GM12878 (cell line): ENCODE measurements around the gene COPRS. TPM values are rescaled to one million over a fixed set of nuclear protein-coding genes. Genes with fewer than 3 reads are reported as not detected.
A peak's percentile ranks its signal among the peaks of the same experiment; 100 is the strongest.

Experiments used
- ATAC-seq: fragments of 200-7000 bp; cut with Tn5 transposase; 3 replicates; pipeline ENCODE4 v1.9.1; 2020; ENCODE audit warnings: mild to moderate bottlenecking, moderate library complexity
- BruUV-seq: library from RNA; stranded (reverse); fragments of 400-500 nt; replicated peaks from 2 replicates; lab custom pipeline; 2021; lab: Mats Ljungman, UMichigan
- CTCF ChIA-PET: fragments of 300-600 bp; sonication (Branson Sonifier 250); formaldehyde crosslinking; extraction: SDS; loops from one replicate; lab custom pipeline; 2021; ENCODE audit warnings: inconsistent platforms; lab: Yijun Ruan, JAX
- POLR2A ChIA-PET: fragments of 350-600 bp; formaldehyde crosslinking; extraction: SDS; loops from one replicate; lab custom pipeline; 2021; ENCODE audit warnings: inconsistent platforms; lab: Charles Lee
- RAD21 ChIA-PET: fragments of 300-600 bp; sonication (Branson Sonifier 250); formaldehyde crosslinking; loops from one replicate; lab custom pipeline; 2023; ENCODE audit warnings: antibody characterized with exemption; ENCODE audit not compliant: unreplicated experiment; lab: Charles Lee
- SMC1A ChIA-PET: fragments of 300-600 bp; sonication (Branson Sonifier 250); formaldehyde crosslinking; loops from one replicate; lab custom pipeline; 2023; ENCODE audit not compliant: unreplicated experiment, uncharacterized antibody; lab: Charles Lee
- DNase-seq: peaks from one replicate; pipeline ENCODE4 v3.0.0-alpha.2; 2011; ENCODE audit warnings: low read depth, low spot score
- FAIRE-seq: peaks from 3 replicates; lab custom pipeline; 2011; peaks lifted over from hg19 to GRCh38; lab: Jason Lieb, UNC
- H2AFZ ChIP-seq: 2 replicates; pipeline ENCODE4 v1.6.0; 2011; ENCODE audit warnings: low read depth, low read length, control low read depth; ENCODE audit not compliant: control insufficient read depth
- H3K27ac ChIP-seq: 2 replicates; pipeline ENCODE4 v1.5.1; 2011; ENCODE audit warnings: control low read depth; ENCODE audit not compliant: control insufficient read depth, insufficient read depth
- H3K27me3 ChIP-seq, 2 experiments: replicated peaks in 1 of 2; 2 replicates each; pipeline versions ENCODE4 v1.6.0 to v1.6.1; 2011; ENCODE audit warnings: low read length in 1 of 2; ENCODE audit not compliant: control insufficient read depth in 2 of 2, insufficient read depth in 2 of 2
- H3K36me3 ChIP-seq, 2 experiments: 2 replicates each; pipeline ENCODE4 v1.5.1; 2011; ENCODE audit warnings: low read length in 1 of 2; ENCODE audit not compliant: control insufficient read depth in 2 of 2, insufficient read depth in 2 of 2
- H3K4me1 ChIP-seq: 2 replicates; pipeline ENCODE4 v1.6.1; 2011; ENCODE audit warnings: mild to moderate bottlenecking, low read length, moderate library complexity, mixed read lengths; ENCODE audit not compliant: control insufficient read depth, insufficient read depth
- H3K4me2 ChIP-seq: 2 replicates; pipeline ENCODE4 v1.6.0; 2011; ENCODE audit warnings: control low read depth; ENCODE audit not compliant: control insufficient read depth, insufficient read depth
- H3K4me3 ChIP-seq: fragments of 200-600 bp; sonication (generic); 2 replicates; pipeline ENCODE4 v1.5.1; 2016
- H3K79me2 ChIP-seq: 2 replicates; pipeline ENCODE4 v1.6.0; 2011; ENCODE audit warnings: low read length; ENCODE audit not compliant: control insufficient read depth, insufficient read depth
- H3K9ac ChIP-seq: 2 replicates; pipeline ENCODE4 v1.8.0; 2011; ENCODE audit warnings: low read length, control low read depth, mixed read lengths; ENCODE audit not compliant: control insufficient read depth, insufficient read depth
- H3K9me3 ChIP-seq: replicated peaks from 3 replicates; pipeline ENCODE4 v1.5.1; 2011; ENCODE audit warnings: mild to moderate bottlenecking, low read length; ENCODE audit not compliant: control insufficient read depth, insufficient read depth
- H4K20me1 ChIP-seq: 2 replicates; pipeline ENCODE4 v1.6.0; 2011; ENCODE audit not compliant: control insufficient read depth, insufficient read depth
- ASH2L ChIP-seq: fragments of 300-600, 200-600 bp; sonication (generic); IDR thresholded peaks from 2 replicates; pipeline ENCODE4 v1.6.1; 2017; ENCODE audit warnings: low read depth, mild to moderate bottlenecking, borderline replicate concordance
- BCLAF1 ChIP-seq: fragments of 450-650 bp; IDR thresholded peaks from 2 replicates; pipeline ENCODE4 v1.6.1; 2017; ENCODE audit warnings: antibody characterized with exemption, mild to moderate bottlenecking, moderate library complexity
- CREM ChIP-seq: IDR thresholded peaks from 2 replicates; pipeline ENCODE4 v1.6.1; 2014; ENCODE audit warnings: antibody characterized with exemption, low read depth
- CUX1 ChIP-seq: IDR thresholded peaks from 2 replicates; pipeline ENCODE4 v1.6.1; 2012; ENCODE audit warnings: improper control_type of control experiment, low read depth, low read length; ENCODE audit not compliant: insufficient replicate concordance
- E2F4 ChIP-seq: IDR thresholded peaks from 2 replicates; pipeline ENCODE4 v1.6.1; 2012; ENCODE audit warnings: low read depth, low read length, improper control_type of control experiment
- HCFC1 ChIP-seq: fragments of 150-350 bp; IDR thresholded peaks from 2 replicates; pipeline ENCODE4 v1.6.1; 2014; ENCODE audit warnings: low read length
- IKZF1 ChIP-seq: fragments of 450-650 bp; conservative IDR thresholded peaks from 2 replicates; pipeline ENCODE4 v1.6.1; 2017; ENCODE audit warnings: antibody characterized with exemption, mild to moderate bottlenecking
- MEF2B ChIP-seq: fragments of 450-650 bp; IDR thresholded peaks from 2 replicates; pipeline ENCODE4 v1.6.1; 2018; ENCODE audit warnings: mild to moderate bottlenecking, moderate library complexity; ENCODE audit not compliant: partially characterized antibody, poor library complexity, severe bottlenecking
- MYB ChIP-seq: fragments of 150-350 bp; IDR thresholded peaks from 2 replicates; pipeline ENCODE4 v1.6.1; 2014; ENCODE audit warnings: mild to moderate bottlenecking, low read depth, low read length, borderline replicate concordance
- RAD51 ChIP-seq: fragments of 450-650 bp; IDR thresholded peaks from 2 replicates; pipeline ENCODE4 v1.6.1; 2016; ENCODE audit warnings: moderate library complexity, mild to moderate bottlenecking, inconsistent platforms
- RUNX3 ChIP-seq: IDR thresholded peaks from 2 replicates; pipeline ENCODE4 v1.6.1; 2012; ENCODE audit warnings: low read length, inconsistent platforms
- SIN3A ChIP-seq: IDR thresholded peaks from 2 replicates; pipeline ENCODE4 v1.6.1; 2012; ENCODE audit warnings: low read depth, low read length, improper control_type of control experiment
- STAT1 ChIP-seq: fragments of 450-650 bp; conservative IDR thresholded peaks from 2 replicates; pipeline ENCODE4 v1.6.1; 2014; ENCODE audit warnings: antibody characterized with exemption, mild to moderate bottlenecking
- TARDBP ChIP-seq: IDR thresholded peaks from 2 replicates; pipeline ENCODE4 v1.6.1; 2016; ENCODE audit warnings: borderline replicate concordance
- TCF12 ChIP-seq: IDR thresholded peaks from 2 replicates; pipeline ENCODE4 v1.6.1; 2011; ENCODE audit warnings: low read depth, mild to moderate bottlenecking, low read length
- ZNF274 ChIP-seq: IDR thresholded peaks from one replicate; pipeline ENCODE4 v1.8.0; 2011; ENCODE audit not compliant: insufficient read length, insufficient read depth
- ZNF622 ChIP-seq: fragments of 450-650 bp; IDR thresholded peaks from 2 replicates; pipeline ENCODE4 v1.6.1; 2017; ENCODE audit warnings: mild to moderate bottlenecking, inconsistent platforms
- WGBS: methylation state at CpG from one replicate; pipeline ENCODE4 v1.1.6; 2016; ENCODE audit warnings: low lambda C conversion rate; ENCODE audit not compliant: insufficient replicate concordance, insufficient coverage; ENCODE audit errors: missing lambda C conversion rate; 5-methylcytosine and 5-hydroxymethylcytosine counted together
- in situ Hi-C: fragments of 300-500 bp; cut with MboI; formaldehyde crosslinking; loops from 9 replicates; pipeline ENCODE4 v1.14.3; 2018; ENCODE audit warnings: mixed read lengths
- intact Hi-C: fragments of 100-400 bp; cut with micrococcal nuclease; formaldehyde crosslinking; loops from one replicate; pipeline ENCODE4 v1.14.2; 2022; ENCODE audit not compliant: unreplicated experiment
- polyA plus RNA-seq, 11 experiments: library from polyadenylated mRNA; depleted of rRNA in 4 of 11; unstranded in 6 of 11; stranded (reverse) in 5 of 11; fragments of >200 nt; fragmentation: Nextera tagmentation in 4 of 11; fragmentation: Illumina TruSeq in 1 of 11; extraction: Ambion mirVana in 4 of 11; extraction: Trizol in 1 of 11; gene quantifications; 1 replicate in 1 of 11; 2 replicates in 10 of 11; pipeline versions ENCODE4 v1.2.1 to v1.2.3, GENCODE V29; 2011 to 2016; ENCODE audit warnings: inconsistent platforms in 2 of 11, missing spikeins in 2 of 11, low read depth in 1 of 11
- total RNA-seq, 4 experiments: library from RNA; depleted of rRNA in 3 of 4; stranded (reverse); fragments of >200 nt in 3 of 4; fragmentation: Illumina TruSeq in 1 of 4; extraction: Trizol in 1 of 4; gene quantifications; 2 replicates each; pipeline versions ENCODE4 v1.2.1 to v1.2.3, GENCODE V29; 2013 to 2021

The COPRS gene
- total and polyA plus RNA-seq, 10 of the 15 experiments (the other 5 are each of a cell fraction or from before 2014, with no cell fraction given) = 6.3 to 41.9 (median 31.4) TPM

- SMC1A ChIA-PET = interaction anchor here (1.1 to 3.4 kb wide), 3 partner anchors 13 to 251 kb away, joined by 3 to 23 read pairs (median 4); partner anchors contain the start of gene UTP6
- Histone ChIP-seq H3K9me3 (no peaks in the 10 kb centered on the region; the same call in 2 of the 3 replicates), H3K27ac (peak overlapping the region; percentile 47; the same call in 1 of the 2 replicates), H4K20me1 (no peaks in the 10 kb centered on the region), H3K79me2 (no peaks in the 10 kb centered on the region), H3K36me3 (peaks cover 5 to 25% of the 10 kb centered on the region in 2 experiments; a peak in 3 of 4 replicates), H3K4me1 (peaks cover 21% of the 10 kb centered on the region), H3K4me2 (peak overlapping the region; percentile 52), H3K27me3 (no peaks in the 10 kb centered on the region), H3K9ac (no peak overlapping the region), H3K4me3 (peak overlapping the region; percentile 1; the same call in 1 of the 2 replicates), H2AFZ (no peak overlapping the region)
- CTCF ChIA-PET = interaction anchor here (0.6 to 5.5 kb wide), 3 partner anchors 12 to 265 kb away, joined by 3 to 32 read pairs (median 3); partner anchors contain the start of gene UTP6
- peak; percentile 44 for ATAC-seq
- POLR2A ChIA-PET = interaction anchor here (0.6 to 0.7 kb wide), 5 partner anchors 16 to 794 kb away, joined by 3 to 6 read pairs (median 3); no protein-coding TSS in a partner anchor
- RAD21 ChIA-PET = interaction anchor here (0.9 kb wide), 1 partner anchor 13 kb away, joined by 3 read pairs; the partner anchor contains the start of gene UTP6
- intact Hi-C loops (no loop called here), in situ Hi-C loops (no loop called here)
- 25% methylated on average over 4 of the region's 4 CpGs for WGBS
- no peak for FAIRE-seq
- DNase-seq = no peak
- BruUV-seq = no TSS peak
- TF ChIP-seq IKZF1 (peak; percentile 35), STAT1 (no peak), RAD51 (no peak), ZNF622 (no peak), ZNF274 (no peak), RUNX3 (peak; percentile 54), E2F4 (no peak), TCF12 (no peak), MYB (no peak), SIN3A (no peak), HCFC1 (no peak), CREM (no peak), TARDBP (no peak), ASH2L (no peak), MEF2B (peak; percentile 21), BCLAF1 (no peak), CUX1 (no peak)
Observed at GRCh38 chr17:31888124-31888523, 29.1 kb upstream of the COPRS start.
